Measurements from ENCODE around the gene NOP56. TPM values are rescaled to one million over a fixed set of nuclear protein-coding genes. Genes with fewer than 3 reads are reported as not detected.
A peak's percentile ranks its signal among the peaks of the same experiment; 100 is the strongest.

NOP56 gene
- total RNA-seq, 1 donor, result 127 TPM

- no peak for TF ChIP-seq CTCF (IDR thresholded peaks at IDR 0.05; ENCODE audit: insufficient read depth, low read depth, low read length)
- no peak for DNase-seq (ENCODE audit: low read depth)
- peak overlapping the region; percentile 86 for H3K4me3 ChIP-seq (ENCODE audit: low read depth, low read length)
Measured at GRCh38 chr20:2654384-2654822, 2.0 kb downstream of the NOP56 start.

- no peak overlapping the region for H3K4me3 ChIP-seq (ENCODE audit: low read depth, low read length)
- TF ChIP-seq CTCF (IDR thresholded peaks at IDR 0.05; ENCODE audit: insufficient read depth, low read depth, low read length), result no peak
- no peak for DNase-seq (ENCODE audit: low read depth)
Measured at GRCh38 chr20:2654831-2655230, 2.4 kb downstream of the NOP56 start.

- H3K4me3 ChIP-seq (ENCODE audit: low read depth, low read length), result no peak overlapping the region
- no peak for TF ChIP-seq CTCF (IDR thresholded peaks at IDR 0.05; ENCODE audit: insufficient read depth, low read depth, low read length)
- no peak for DNase-seq (ENCODE audit: low read depth)
Measured at GRCh38 chr20:2655331-2656116, 3.1 kb downstream of the NOP56 start.

GRCh38 chr20:2656471-2657117 lies 4.2 kb downstream of the NOP56 start:
- H3K4me3 ChIP-seq (ENCODE audit: low read depth, low read length), result no peak overlapping the region
- DNase-seq (ENCODE audit: low read depth), result no peak

GRCh38 chr20:2657241-2657640 lies 4.8 kb downstream of the NOP56 start:
- H3K4me3 ChIP-seq (ENCODE audit: low read depth, low read length), result no peak overlapping the region
- TF ChIP-seq CTCF (IDR thresholded peaks at IDR 0.05; ENCODE audit: insufficient read depth, low read depth, low read length), result no peak
- no peak for DNase-seq (ENCODE audit: low read depth)

More at GRCh38 chr20:2656471-2657117, 4.2 kb downstream of the NOP56 start:
- TF ChIP-seq CTCF (IDR thresholded peaks at IDR 0.05; ENCODE audit: insufficient read depth, low read depth, low read length), result no peak

GRCh38 chr20:2657674-2658073 lies 5.2 kb downstream of the NOP56 start:
- DNase-seq (ENCODE audit: low read depth), result no peak
- no peak for TF ChIP-seq CTCF (IDR thresholded peaks at IDR 0.05; ENCODE audit: insufficient read depth, low read depth, low read length)
- H3K4me3 ChIP-seq (ENCODE audit: low read depth, low read length), result no peak overlapping the region
